Sigmoid colon (tissue), 7 donors: ENCODE results near the gene ETHE1. TPM values are rescaled to one million over a fixed set of nuclear protein-coding genes. Genes with fewer than 3 reads are reported as not detected.
A peak's percentile ranks its signal among the peaks of the same experiment; 100 is the strongest.

Experiments
- DNase-seq: peaks from one replicate; pipeline ENCODE4 v3.0.0-alpha.2; 2019
- H3K27ac ChIP-seq, 4 donors: fragments of 200-600 bp; sonication (generic); one replicate each; pipeline ENCODE4 v1.5.1; 2016 to 2019; ENCODE audit warnings: mild to moderate bottlenecking in 1 of 4
- H3K27me3 ChIP-seq, 3 donors: fragments of 200-600 bp; sonication (generic); one replicate each; pipeline ENCODE4 v1.5.1; 2019; ENCODE audit warnings: mild to moderate bottlenecking in 1 of 3
- H3K36me3 ChIP-seq, 4 donors: fragments of 200-600 bp; sonication (generic); one replicate each; pipeline ENCODE4 v1.5.1; 2016 to 2019
- H3K4me1 ChIP-seq, 4 donors: fragments of 200-600 bp; sonication (generic); one replicate each; pipeline ENCODE4 v1.5.1; 2017 to 2019
- H3K4me3 ChIP-seq, 4 donors: fragments of 200-600 bp; sonication (generic); one replicate each; pipeline ENCODE4 v1.5.1; 2017 to 2019; ENCODE audit warnings: mild to moderate bottlenecking in 2 of 4, moderate library complexity in 1 of 4
- H3K9me3 ChIP-seq, 4 donors: fragments of 200-600 bp in 3 of 4; sonication (generic) in 3 of 4; one replicate each; pipeline versions ENCODE4 v1.5.1 to v1.6.1; 2013 to 2019
- CTCF ChIP-seq, 4 experiments: fragments of 450-650 bp in 3 of 4; fragments of 200-600 bp in 1 of 4; IDR thresholded peaks; one replicate each; pipeline ENCODE4 v1.5.1; 2016 to 2019; ENCODE audit warnings: antibody characterized with exemption in 4 of 4, mild to moderate bottlenecking in 3 of 4, moderate library complexity in 2 of 4
- EP300 ChIP-seq, 4 donors: sonication (generic); formaldehyde crosslinking; IDR thresholded peaks; one replicate each; pipeline ENCODE4 v1.6.1; 2017; ENCODE audit warnings: antibody characterized with exemption in 4 of 4
- POLR2A ChIP-seq, 2 donors: fragments of 450-650 bp; IDR thresholded peaks; one replicate each; pipeline ENCODE4 v1.6.1; 2016; ENCODE audit warnings: antibody characterized with exemption in 2 of 2, mild to moderate bottlenecking in 2 of 2, moderate library complexity in 2 of 2
- POLR2AphosphoS5 ChIP-seq, 4 donors: sonication (generic); formaldehyde crosslinking; IDR thresholded peaks; one replicate each; pipeline ENCODE4 v1.6.1; 2017; ENCODE audit warnings: antibody characterized with exemption in 4 of 4
- whole genome bisulfite sequencing, 2 donors: extraction: QIAGEN DNeasy Blood & Tissue Kit; methylation state at CpG; one replicate each; pipeline ENCODE4 v1.1.7; 2013; 5-methylcytosine and 5-hydroxymethylcytosine counted together
- intact Hi-C: fragments of 100-400 bp; cut with DNase I; formaldehyde crosslinking; loops from one replicate; pipeline ENCODE4 v1.15.1; 2023
- polyA plus RNA-seq, 3 donors: library from polyadenylated mRNA; stranded (reverse); fragments of 200-250 nt; gene quantifications; one replicate each; pipeline ENCODE4 v1.2.3, GENCODE V29; 2013
- total RNA-seq, 4 donors: library from RNA; depleted of rRNA; stranded (reverse); fragments of >200 nt; gene quantifications; one replicate each; pipeline ENCODE4 v1.1.0, GENCODE V29; 2016
- donor health status: healthy with polysubstance abuse.
- donor health status: Bipolar disorder and iron deficiency.
- donor health status: healthy.

ETHE1 gene
- total and polyA plus RNA-seq, 7 donors: 40.7 to 575 (median 57.9) TPM

DNA sequence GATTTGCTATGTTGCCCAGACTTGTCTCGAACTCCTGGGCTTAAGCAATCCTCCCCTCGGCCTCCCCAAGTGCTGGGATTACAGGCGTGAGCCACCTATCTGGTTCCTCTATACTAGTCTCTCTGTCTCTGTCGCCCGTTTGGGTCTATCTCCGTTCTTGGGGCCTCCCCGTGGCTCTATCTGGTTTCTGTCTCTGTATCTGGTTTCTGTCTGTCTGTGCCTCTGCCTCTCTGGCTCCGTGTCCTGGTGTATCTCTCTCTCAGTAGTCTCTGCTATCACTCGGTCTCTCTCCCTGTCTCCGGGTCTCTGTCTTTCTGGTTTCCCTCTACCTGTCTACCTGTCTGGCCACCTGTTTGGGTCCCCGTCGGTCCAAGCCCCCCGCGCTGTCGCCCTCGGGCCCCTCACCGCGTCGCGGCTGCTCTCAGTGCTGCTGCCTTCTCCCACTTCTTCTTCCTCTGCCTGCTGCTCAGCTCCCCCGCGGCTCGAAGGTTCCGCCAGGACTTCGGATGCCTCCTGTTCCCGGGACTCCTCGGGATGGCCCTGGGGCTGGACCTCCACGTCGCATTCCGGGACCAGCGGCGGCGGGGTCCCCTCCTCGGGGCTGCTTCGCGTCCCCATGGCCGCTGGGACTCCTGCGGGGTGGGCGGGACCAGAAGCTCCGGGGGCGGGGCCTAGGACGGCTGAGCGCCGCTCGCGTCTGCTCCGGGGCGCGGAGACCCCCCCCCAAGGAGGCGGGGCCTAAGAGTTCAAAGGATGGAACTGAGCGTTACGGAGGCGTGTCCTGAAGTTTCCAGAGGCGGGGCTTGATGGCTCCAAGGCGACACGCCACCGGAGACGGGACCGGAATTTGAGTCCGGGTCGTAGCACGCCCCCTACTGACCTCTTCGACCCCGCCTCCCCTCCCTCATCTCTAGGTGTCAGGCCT is 23.2 kb downstream of the ETHE1 start:
- DNase-seq: peak; percentile 98
- TF ChIP-seq POLR2AphosphoS5 (IDR thresholded peaks at IDR 0.05) (peak; percentile 71 to 86 (median 76)), EP300 (IDR thresholded peaks at IDR 0.05) (no peak), POLR2A (IDR thresholded peaks at IDR 0.05) (peak; percentile 26 to 48)
- H3K4me3 ChIP-seq: peak overlapping the region; percentile 64 to 90 (median 70)
- H3K9me3 ChIP-seq: no peaks in the 10 kb centered on the region
- H3K27me3 ChIP-seq: no peaks in the 10 kb centered on the region
- H3K36me3 ChIP-seq: peaks cover 0 to 15% (median 5%) of the 10 kb centered on the region in 4 donors
- WGBS, 2 donors: 1 to 2% methylated on average over 64 of the region's 64 CpGs
- peak overlapping the region; percentile 94 to 96 (median 96) for H3K27ac ChIP-seq
- intact Hi-C loops: loop anchor here (1.0 to 5.0 kb wide), 4 partner anchors 21 to 56 kb away; no protein-coding TSS in a partner anchor
- H3K4me1 ChIP-seq: peaks cover 0 to 34% (median 21%) of the 10 kb centered on the region in 4 donors

GRCh38 chr19:43502419-43502976 is 24.5 kb downstream of the ETHE1 start:
- TF ChIP-seq POLR2A (IDR thresholded peaks at IDR 0.05): no peak
- no peak for TF ChIP-seq EP300 (IDR thresholded peaks at IDR 0.05)
- TF ChIP-seq POLR2AphosphoS5 (IDR thresholded peaks at IDR 0.05): no peak
- TF ChIP-seq CTCF (IDR thresholded peaks at IDR 0.05): no peak
- H3K9me3 ChIP-seq: no peaks in the 10 kb centered on the region
- no peak overlapping the region for H3K4me3 ChIP-seq
- DNase-seq: no peak
- intact Hi-C loops: loop anchor here (5.0 kb wide), 2 partner anchors 40 to 55 kb away; no protein-coding TSS in a partner anchor
- peaks cover 0 to 41% (median 22%) of the 10 kb centered on the region in 4 donors for H3K4me1 ChIP-seq
- peaks cover 0 to 12% (median 2%) of the 10 kb centered on the region in 4 donors for H3K36me3 ChIP-seq
- H3K27ac ChIP-seq: peak overlapping the region in 1 of 4 donors; percentile 96
- no peaks in the 10 kb centered on the region for H3K27me3 ChIP-seq
- WGBS, 2 donors: 94 to 95% methylated on average over 23 of the region's 23 CpGs

GRCh38 chr19:43501661-43502418 is 25.2 kb downstream of the ETHE1 start:
- peaks cover 0 to 41% (median 22%) of the 10 kb centered on the region in 4 donors for H3K4me1 ChIP-seq
- H3K9me3 ChIP-seq: no peaks in the 10 kb centered on the region
- no peak overlapping the region for H3K27ac ChIP-seq
- H3K27me3 ChIP-seq: no peaks in the 10 kb centered on the region
- no peak for DNase-seq
- H3K36me3 ChIP-seq: peaks cover 0 to 18% (median 7%) of the 10 kb centered on the region in 4 donors
- intact Hi-C loops: loop anchor here (5.0 kb wide), 2 partner anchors 40 to 55 kb away; no protein-coding TSS in a partner anchor
- TF ChIP-seq CTCF (IDR thresholded peaks at IDR 0.05) (no peak), POLR2A (IDR thresholded peaks at IDR 0.05) (no peak), POLR2AphosphoS5 (IDR thresholded peaks at IDR 0.05) (no peak), EP300 (IDR thresholded peaks at IDR 0.05) (no peak)
- 88 to 90% methylated on average over 43 of the region's 43 CpGs for WGBS, 2 donors
- H3K4me3 ChIP-seq: no peak overlapping the region

GRCh38 chr19:43499042-43499441 is 28.0 kb downstream of the ETHE1 start:
- intact Hi-C loops: no loop called here
- WGBS, 2 donors: 76 to 84% methylated on average over 3 of the region's 3 CpGs
- Histone ChIP-seq H3K9me3 (no peaks in the 10 kb centered on the region), H3K27ac (peak overlapping the region in 1 of 4 donors; percentile 4), H3K27me3 (no peaks in the 10 kb centered on the region), H3K36me3 (peaks cover 0 to 41% (median 14%) of the 10 kb centered on the region in 4 donors), H3K4me1 (peaks cover 0 to 35% (median 15%) of the 10 kb centered on the region in 4 donors), H3K4me3 (no peak overlapping the region)
- TF ChIP-seq POLR2AphosphoS5 (IDR thresholded peaks at IDR 0.05): no peak
- TF ChIP-seq POLR2A (IDR thresholded peaks at IDR 0.05): no peak
- no peak for TF ChIP-seq CTCF (IDR thresholded peaks at IDR 0.05)
- no peak for TF ChIP-seq EP300 (IDR thresholded peaks at IDR 0.05)
- no peak for DNase-seq
